Astrocyte of the cerebellum (primary cell): ENCODE measurements around the gene SETD1B.

ENCODE experiments used
- DNase-seq: peaks from one replicate; pipeline ENCODE4 v3.0.0-alpha.2; 2011; ENCODE audit warnings: low read depth
- H3K4me3 ChIP-seq: 2 replicates; pipeline ENCODE4 v1.5.1; 2011; ENCODE audit warnings: mild to moderate bottlenecking, low read depth, low read length, moderate library complexity
- CTCF ChIP-seq: IDR thresholded peaks from 2 replicates; pipeline ENCODE4 v1.5.1; 2012; ENCODE audit warnings: low read length, low read depth, moderate library complexity, mild to moderate bottlenecking; ENCODE audit errors: missing control alignments
- in situ Hi-C: cut with HindIII; loops from 2 replicates; pipeline ENCODE4 v1.10.0; 2017; ENCODE audit warnings: low sequenced_read_pairs

Gene SETD1B

GRCh38 chr12:121820056-121820455 is 16.2 kb downstream of the SETD1B start:
- DNase-seq: no peak
- TF ChIP-seq CTCF: no peak
- H3K4me3 ChIP-seq: no peak overlapping the region
- in situ Hi-C loops: no loop called here

GRCh38 chr12:121822393-121823100 is 18.7 kb downstream of the SETD1B start:
- H3K4me3 ChIP-seq: no peak overlapping the region
- no peak for DNase-seq
- no peak for TF ChIP-seq CTCF
- in situ Hi-C loops: no loop called here

DNA sequence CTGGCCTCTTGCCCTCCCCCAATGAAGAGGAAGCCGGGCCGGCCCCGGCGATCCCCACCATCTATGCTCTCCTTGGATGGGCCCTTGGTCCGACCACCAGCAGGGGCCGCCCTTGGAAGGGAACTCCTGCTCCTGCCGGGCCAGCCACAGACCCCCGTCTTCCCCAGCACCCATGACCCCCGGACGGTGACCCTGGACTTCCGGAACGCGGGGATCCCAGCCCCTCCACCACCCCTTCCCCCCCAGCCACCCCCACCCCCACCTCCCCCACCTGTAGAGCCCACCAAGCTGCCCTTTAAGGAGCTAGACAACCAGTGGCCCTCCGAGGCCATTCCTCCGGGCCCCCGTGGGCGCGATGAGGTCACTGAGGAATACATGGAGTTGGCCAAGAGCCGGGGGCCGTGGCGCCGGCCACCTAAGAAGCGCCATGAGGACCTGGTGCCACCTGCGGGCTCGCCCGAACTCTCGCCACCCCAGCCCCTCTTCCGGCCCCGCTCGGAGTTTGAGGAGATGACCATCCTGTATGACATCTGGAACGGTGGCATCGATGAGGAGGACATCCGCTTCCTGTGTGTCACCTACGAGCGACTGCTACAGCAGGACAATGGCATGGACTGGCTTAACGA is 19.4 kb downstream of the SETD1B start:
- no peak for TF ChIP-seq CTCF
- DNase-seq: no peak
- no peak overlapping the region for H3K4me3 ChIP-seq
- in situ Hi-C loops: no loop called here

GRCh38 chr12:121823727-121824115 is 19.9 kb downstream of the SETD1B start:
- DNase-seq: no peak
- TF ChIP-seq CTCF: no peak
- in situ Hi-C loops: no loop called here
- no peak overlapping the region for H3K4me3 ChIP-seq

- no peak for DNase-seq
- no peak for TF ChIP-seq CTCF
- no peak overlapping the region for H3K4me3 ChIP-seq
- in situ Hi-C loops: no loop called here
These were observed 21.3 kb downstream of the SETD1B start for GRCh38 chr12:121825041-121825523.

GRCh38 chr12:121826318-121827150 is 22.7 kb downstream of the SETD1B start:
- in situ Hi-C loops: no loop called here
- TF ChIP-seq CTCF: no peak
- no peak overlapping the region for H3K4me3 ChIP-seq
- no peak for DNase-seq
